Measurements from ENCODE around the gene PPP1R7. TPM values are rescaled to one million over a fixed set of nuclear protein-coding genes. Genes with fewer than 3 reads are reported as not detected.

Gene PPP1R7
- total RNA-seq, 4 donors from 2014 or later, result 69.1 to 87.2 (median 73.7) TPM

- Histone ChIP-seq H3K36me3 (no peaks in the 10 kb centered on the region), H3K9me3 (no peaks in the 10 kb centered on the region), H3K27me3 (no peaks in the 10 kb centered on the region), H3K4me1 (no peaks in the 10 kb centered on the region), H3K4me3 (no peak overlapping the region), H3K27ac (replicated peaks in 1 of 4) (no peak overlapping the region)
- 98% methylated on average over 2 of the region's 2 CpGs for WGBS
- no peak for DNase-seq (ENCODE audit: extremely low spot score)
- intact Hi-C loops (cut with DNase I), result no loop called here
- no peak for TF ChIP-seq POLR2A (IDR thresholded peaks at IDR 0.05; ENCODE audit: low read depth)
- TF ChIP-seq EP300 (IDR thresholded peaks at IDR 0.05), result no peak
- no peak for TF ChIP-seq POLR2AphosphoS5 (IDR thresholded peaks at IDR 0.05)
- no peak for TF ChIP-seq CTCF (IDR thresholded peaks at IDR 0.05)
Observed at GRCh38 chr2:241120440-241120839, 29.8 kb upstream of the PPP1R7 start.

DNA sequence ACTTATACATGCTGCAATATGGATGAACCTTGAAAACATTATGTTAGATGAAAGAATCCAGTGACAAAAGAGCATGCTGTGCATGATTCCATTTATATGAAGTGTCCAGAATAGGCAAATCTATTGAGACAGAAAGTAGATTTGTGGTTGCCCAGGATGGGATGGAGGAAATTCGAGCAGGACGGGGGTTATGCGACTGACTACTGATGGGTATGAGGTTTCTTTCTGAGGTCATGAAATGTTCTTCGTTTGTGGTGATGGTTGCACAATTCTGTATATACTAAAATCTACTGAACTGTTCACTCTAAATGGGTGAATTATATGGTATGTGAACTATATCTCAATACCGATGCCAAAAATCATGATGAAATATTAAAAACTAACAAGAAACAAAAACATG, 29.3 kb upstream of the PPP1R7 start:
- H3K9me3 ChIP-seq, result no peaks in the 10 kb centered on the region
- no peaks in the 10 kb centered on the region for H3K4me1 ChIP-seq
- intact Hi-C loops (cut with DNase I), result no loop called here
- 94% methylated on average over 5 of the region's 5 CpGs for WGBS
- H3K36me3 ChIP-seq, result peaks cover 0 to under 1% (median 0%) of the 10 kb centered on the region in 4 donors
- no peak overlapping the region for H3K4me3 ChIP-seq
- no peak for DNase-seq (ENCODE audit: extremely low spot score)
- H3K27ac ChIP-seq (replicated peaks in 1 of 4), result no peak overlapping the region
- no peaks in the 10 kb centered on the region for H3K27me3 ChIP-seq
- no peak for TF ChIP-seq POLR2AphosphoS5 (IDR thresholded peaks at IDR 0.05)
- TF ChIP-seq POLR2A (IDR thresholded peaks at IDR 0.05; ENCODE audit: low read depth), result no peak

GRCh38 chr2:241122376-241123002, 27.8 kb upstream of the PPP1R7 start:
- Histone ChIP-seq H3K27ac (replicated peaks in 1 of 4) (no peak overlapping the region), H3K9me3 (no peaks in the 10 kb centered on the region), H3K4me1 (no peaks in the 10 kb centered on the region), H3K4me3 (no peak overlapping the region), H3K27me3 (no peaks in the 10 kb centered on the region), H3K36me3 (peaks cover 0 to 5% (median 0%) of the 10 kb centered on the region in 4 donors)
- DNase-seq (ENCODE audit: extremely low spot score), result no peak
- TF ChIP-seq POLR2AphosphoS5 (IDR thresholded peaks at IDR 0.05), result no peak
- WGBS, result 84% methylated on average over 14 of the region's 19 CpGs
- intact Hi-C loops (cut with DNase I), result no loop called here

DNA sequence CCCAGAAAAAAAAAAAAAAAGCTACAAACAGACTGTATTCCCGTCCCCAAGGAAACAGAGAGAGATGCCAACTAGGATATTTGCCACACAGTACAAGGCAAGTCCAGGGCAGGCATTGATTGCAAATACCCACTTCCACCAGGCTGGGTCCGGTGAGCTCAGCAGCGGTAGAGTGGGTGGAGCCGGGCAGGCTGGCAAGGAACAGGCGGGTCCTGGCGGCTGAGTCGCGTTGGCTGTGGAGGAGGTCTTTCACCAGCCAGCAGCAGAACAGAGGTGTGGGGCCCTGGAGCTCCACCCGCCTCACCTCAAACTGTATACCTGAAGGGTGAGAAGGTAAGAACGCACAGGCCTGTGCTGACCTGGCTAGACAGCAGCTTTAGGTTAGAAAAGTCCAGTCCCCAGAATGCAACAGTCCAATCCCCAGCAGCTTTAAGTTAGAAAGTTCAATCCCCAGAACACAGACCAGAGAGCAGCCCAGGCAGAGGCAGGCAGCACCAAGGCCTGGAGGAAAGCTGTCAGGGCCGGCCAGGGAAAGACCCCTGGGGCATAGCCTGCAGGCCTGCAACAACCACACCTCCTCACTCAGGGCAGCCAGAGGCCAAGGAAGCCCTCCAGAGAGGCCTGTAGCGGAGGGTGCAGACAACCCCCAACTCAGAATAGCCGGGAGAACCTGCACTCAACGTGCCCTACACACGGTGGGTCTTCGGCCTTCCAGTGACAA, 26.3 kb upstream of the PPP1R7 start:
- intact Hi-C loops (cut with DNase I), result no loop called here
- Histone ChIP-seq H3K27me3 (no peaks in the 10 kb centered on the region), H3K9me3 (no peaks in the 10 kb centered on the region), H3K27ac (replicated peaks in 1 of 4) (no peak overlapping the region), H3K4me1 (no peaks in the 10 kb centered on the region), H3K4me3 (no peak overlapping the region), H3K36me3 (peaks cover 0 to 5% (median 0%) of the 10 kb centered on the region in 4 donors)
- DNase-seq (ENCODE audit: extremely low spot score), result no peak
- 94% methylated on average over 16 of the region's 16 CpGs for WGBS
- no peak for TF ChIP-seq POLR2AphosphoS5 (IDR thresholded peaks at IDR 0.05)
- TF ChIP-seq CTCF (IDR thresholded peaks at IDR 0.05), result no peak
- no peak for TF ChIP-seq EP300 (IDR thresholded peaks at IDR 0.05)
- no peak for TF ChIP-seq POLR2A (IDR thresholded peaks at IDR 0.05; ENCODE audit: low read depth)

- 94% methylated on average over 10 of the region's 13 CpGs for WGBS
- Histone ChIP-seq H3K4me1 (no peaks in the 10 kb centered on the region), H3K27ac (replicated peaks in 1 of 4) (no peak overlapping the region), H3K36me3 (peaks cover 0 to 5% (median 0%) of the 10 kb centered on the region in 4 donors), H3K27me3 (no peaks in the 10 kb centered on the region), H3K9me3 (no peaks in the 10 kb centered on the region), H3K4me3 (no peak overlapping the region)
- DNase-seq (ENCODE audit: extremely low spot score), result no peak
- TF ChIP-seq POLR2A (IDR thresholded peaks at IDR 0.05; ENCODE audit: low read depth), result no peak
- no peak for TF ChIP-seq CTCF (IDR thresholded peaks at IDR 0.05)
- no peak for TF ChIP-seq POLR2AphosphoS5 (IDR thresholded peaks at IDR 0.05)
- no peak for TF ChIP-seq EP300 (IDR thresholded peaks at IDR 0.05)
- intact Hi-C loops (cut with DNase I), result no loop called here
Observed at GRCh38 chr2:241125626-241126025, 24.6 kb upstream of the PPP1R7 start.

Measured in esophagus muscularis mucosa (tissue), 4 donors.